ENCODE data around the gene RGS9.

The RGS9 gene

DNA sequence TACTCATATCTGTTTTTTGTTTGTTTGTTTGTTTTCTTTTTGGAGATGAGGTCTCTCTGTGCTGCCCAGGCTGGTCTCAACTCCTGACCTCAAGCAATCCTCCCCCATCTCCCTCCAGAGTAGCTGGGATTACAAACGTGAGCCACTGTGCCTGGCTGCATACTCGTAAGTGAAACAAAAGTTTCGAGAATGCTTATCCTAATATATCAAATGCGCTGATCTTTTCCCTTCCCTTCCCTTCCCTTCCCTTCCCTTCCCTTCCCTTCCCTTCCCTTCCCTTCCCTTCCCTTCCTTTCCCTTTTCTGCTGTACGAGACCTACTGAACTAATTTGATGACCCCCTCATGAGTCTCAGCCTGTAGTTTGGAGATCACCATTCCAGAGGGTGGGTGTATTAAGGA is 122.1 kb downstream of the RGS9 start:
- Histone ChIP-seq H3K9ac (no peak overlapping the region), H3K4me2 (no peak overlapping the region), H3K4me3 (no peak overlapping the region), H4K20me1 (no peaks in the 10 kb centered on the region), H3K36me3 (no peaks in the 10 kb centered on the region), H3K27ac (no peak overlapping the region), H3K9me3 (replicated peaks in 1 of 11) (peaks cover 8 to 23% (median 17%) of the 10 kb centered on the region in 11 experiments; a peak in 20 of 22 replicates), H3K27me3 (no peaks in the 10 kb centered on the region), H3K4me1 (peaks cover 12 to 20% (median 18%) of the 10 kb centered on the region in 10 experiments)
- no peak for TF ChIP-seq Cebpa-rat (IDR thresholded peaks at IDR 0.05)

DNA sequence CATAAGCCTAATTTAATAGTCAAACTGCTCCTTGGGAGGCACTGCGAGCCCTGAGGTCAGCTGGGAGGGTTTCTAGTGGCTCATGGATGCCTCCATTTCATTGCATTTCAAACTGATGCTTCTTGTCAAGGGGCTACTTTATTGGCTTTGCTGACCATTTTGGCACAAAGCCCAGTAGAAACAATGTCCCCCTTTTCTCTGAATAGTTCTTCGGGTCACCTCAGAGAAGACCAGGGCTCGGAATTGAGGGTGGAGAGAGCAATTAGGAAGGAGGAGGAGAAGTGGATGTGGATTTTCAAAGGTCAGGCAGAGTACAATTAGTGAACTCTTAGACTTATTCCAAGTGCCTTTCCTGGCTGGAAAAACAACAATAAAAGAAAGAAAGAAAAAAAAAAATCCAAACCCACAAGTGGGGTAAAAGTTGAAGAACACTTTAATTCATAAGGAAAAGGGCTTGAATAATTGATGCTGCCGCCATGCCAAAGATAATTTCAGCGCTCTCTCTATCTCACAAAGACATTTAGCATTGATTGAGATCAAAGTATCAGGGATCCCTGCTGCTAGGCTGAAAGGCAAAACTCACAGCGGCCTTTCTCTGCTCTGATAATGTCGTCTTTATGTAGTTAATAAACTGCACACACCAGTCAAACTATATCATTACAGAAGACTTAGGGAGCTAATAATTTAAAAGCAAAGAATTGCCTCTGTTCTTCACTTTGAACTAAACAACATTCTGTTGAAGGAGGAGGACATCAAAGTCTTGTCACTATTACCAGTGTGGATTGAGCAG is 122.7 kb downstream of the RGS9 start:
- H3K27me3 ChIP-seq = no peaks in the 10 kb centered on the region
- no peak overlapping the region for H3K27ac ChIP-seq
- no peaks in the 10 kb centered on the region for H4K20me1 ChIP-seq
- no peak for TF ChIP-seq Cebpa-rat (IDR thresholded peaks at IDR 0.05)
- H3K4me1 ChIP-seq = peaks cover 12 to 20% (median 18%) of the 10 kb centered on the region in 10 experiments
- no peaks in the 10 kb centered on the region for H3K36me3 ChIP-seq
- H3K4me3 ChIP-seq = no peak overlapping the region
- H3K9me3 ChIP-seq (replicated peaks in 1 of 11) = peaks cover 8 to 22% (median 16%) of the 10 kb centered on the region in 11 experiments; a peak in 20 of 22 replicates
- H3K4me2 ChIP-seq = no peak overlapping the region
- no peak overlapping the region for H3K9ac ChIP-seq

DNA sequence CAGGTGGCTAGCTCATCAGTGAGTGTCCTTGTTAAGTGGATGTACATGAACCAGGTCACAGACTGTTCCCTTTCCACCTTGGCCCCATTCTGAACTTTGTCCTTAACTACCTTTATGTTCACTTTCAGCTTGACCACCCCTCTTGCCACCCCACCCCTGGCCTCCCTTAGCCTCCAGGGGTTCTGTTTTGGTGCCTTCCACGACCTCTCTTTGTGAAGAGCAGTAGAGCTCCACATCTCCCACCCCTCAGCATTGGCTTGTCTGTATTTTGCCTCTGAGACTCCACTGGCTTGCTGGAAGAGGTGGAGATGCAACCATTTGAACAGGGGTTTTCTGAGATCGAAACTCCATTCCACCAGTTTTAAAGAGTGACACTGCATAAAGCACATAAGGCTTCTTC is 123.5 kb downstream of the RGS9 start:
- Histone ChIP-seq H3K27ac (no peak overlapping the region), H4K20me1 (no peaks in the 10 kb centered on the region), H3K4me3 (no peak overlapping the region), H3K4me2 (no peak overlapping the region), H3K4me1 (peaks cover 12 to 23% (median 19%) of the 10 kb centered on the region in 10 experiments), H3K36me3 (no peaks in the 10 kb centered on the region), H3K9me3 (replicated peaks in 1 of 11) (peaks cover 9 to 19% (median 16%) of the 10 kb centered on the region in 11 experiments; a peak in 20 of 22 replicates), H3K27me3 (no peaks in the 10 kb centered on the region), H3K9ac (no peak overlapping the region)
- no peak for TF ChIP-seq Cebpa-rat (IDR thresholded peaks at IDR 0.05)

DNA sequence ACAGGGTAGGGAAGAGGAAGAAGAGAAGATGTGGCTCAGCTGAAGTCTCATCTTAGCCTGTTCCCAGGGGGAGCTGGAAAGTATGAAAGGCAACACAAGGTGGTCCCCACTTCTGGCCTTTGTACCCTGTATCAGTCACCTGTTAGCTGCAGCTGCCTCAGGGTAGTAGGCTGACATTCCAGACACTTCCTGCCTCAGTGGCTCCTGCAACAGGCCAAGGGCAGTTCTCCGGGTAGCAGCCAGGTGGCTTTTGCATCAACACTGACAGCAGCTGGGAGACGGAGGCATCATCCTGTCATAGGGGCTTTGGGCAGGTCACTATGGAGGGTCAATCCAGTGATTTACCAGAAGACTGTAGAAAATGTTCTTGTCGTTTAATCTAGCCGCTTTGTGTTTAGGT is 124.0 kb downstream of the RGS9 start:
- Histone ChIP-seq H3K9me3 (replicated peaks in 1 of 11) (peaks cover 3 to 19% (median 13%) of the 10 kb centered on the region in 11 experiments; a peak in 20 of 22 replicates), H3K9ac (no peak overlapping the region), H3K36me3 (no peaks in the 10 kb centered on the region), H3K4me2 (peak overlapping the region in 1 of 11 experiments; percentile 80; a peak in 3 of 22 replicates), H4K20me1 (no peaks in the 10 kb centered on the region), H3K4me1 (peaks cover 12 to 26% (median 19%) of the 10 kb centered on the region in 10 experiments), H3K27ac (no peak overlapping the region), H3K4me3 (no peak overlapping the region), H3K27me3 (no peaks in the 10 kb centered on the region)
- no peak for TF ChIP-seq Cebpa-rat (IDR thresholded peaks at IDR 0.05)

GRCh38 chr17:65261682-65262636 is 124.8 kb downstream of the RGS9 start:
- no peak overlapping the region for H3K4me3 ChIP-seq
- no peaks in the 10 kb centered on the region for H3K36me3 ChIP-seq
- TF ChIP-seq Cebpa-rat (IDR thresholded peaks at IDR 0.05) = no peak
- H3K4me1 ChIP-seq = peaks cover 12 to 26% (median 19%) of the 10 kb centered on the region in 10 experiments
- no peak overlapping the region for H3K9ac ChIP-seq
- H3K27ac ChIP-seq = no peak overlapping the region
- no peaks in the 10 kb centered on the region for H4K20me1 ChIP-seq
- peaks cover 3 to 17% (median 10%) of the 10 kb centered on the region in 11 experiments; a peak in 17 of 22 replicates for H3K9me3 ChIP-seq (replicated peaks in 1 of 11)
- peak overlapping the region; percentile 54 to 86 (median 74) for H3K4me2 ChIP-seq
- H3K27me3 ChIP-seq = no peaks in the 10 kb centered on the region

DNA sequence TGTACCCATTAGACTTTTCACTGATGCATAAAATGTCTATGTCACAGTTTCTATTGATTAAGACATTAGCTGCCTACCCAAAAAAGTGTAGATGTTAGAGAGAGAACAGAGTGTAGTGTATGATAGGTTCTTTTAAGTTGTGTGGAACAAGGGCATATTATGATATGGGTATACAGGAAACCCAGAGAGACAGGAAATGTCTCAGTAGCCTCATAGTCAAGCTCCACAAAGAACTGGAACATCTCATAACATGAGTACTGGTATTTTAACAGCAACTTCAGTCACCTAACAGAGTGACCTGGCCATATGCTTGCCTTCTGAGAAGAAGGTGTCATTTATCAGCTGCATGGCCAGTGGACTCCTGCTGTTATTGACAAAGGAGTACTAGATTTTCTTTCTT is 128.1 kb downstream of the RGS9 start:
- Histone ChIP-seq H3K9ac (no peak overlapping the region), H3K4me1 (peaks cover 12 to 26% (median 19%) of the 10 kb centered on the region in 10 experiments), H3K4me3 (no peak overlapping the region)

GRCh38 chr17:65268832-65269231 is 131.7 kb downstream of the RGS9 start:
- Histone ChIP-seq H3K4me1 (peaks cover 0 to 8% (median 0%) of the 10 kb centered on the region in 10 experiments; a peak in 4 of 20 replicates), H3K9ac (no peak overlapping the region), H3K4me2 (no peak overlapping the region), H3K36me3 (no peaks in the 10 kb centered on the region), H3K4me3 (no peak overlapping the region), H3K27ac (no peak overlapping the region), H4K20me1 (no peaks in the 10 kb centered on the region), H3K27me3 (no peaks in the 10 kb centered on the region), H3K9me3 (replicated peaks in 1 of 11) (peaks cover 4 to 23% (median 18%) of the 10 kb centered on the region in 11 experiments; a peak in 18 of 22 replicates)
- TF ChIP-seq Cebpa-rat (IDR thresholded peaks at IDR 0.05) = no peak

More for the DNA sequence above, 128.1 kb downstream of the RGS9 start:
- H4K20me1 ChIP-seq = no peaks in the 10 kb centered on the region
- H3K36me3 ChIP-seq = no peaks in the 10 kb centered on the region
- no peak for TF ChIP-seq Cebpa-rat (IDR thresholded peaks at IDR 0.05)
- H3K27ac ChIP-seq = no peak overlapping the region
- H3K9me3 ChIP-seq (replicated peaks in 1 of 11) = peaks cover 4 to 23% (median 18%) of the 10 kb centered on the region in 11 experiments; a peak in 18 of 22 replicates
- peak overlapping the region in 2 of 11 experiments; percentile 4 to 6; a peak in 2 of 22 replicates for H3K4me2 ChIP-seq
- no peaks in the 10 kb centered on the region for H3K27me3 ChIP-seq

GRCh38 chr17:65270499-65271253 is 133.5 kb downstream of the RGS9 start:
- Histone ChIP-seq H4K20me1 (no peaks in the 10 kb centered on the region), H3K27me3 (no peaks in the 10 kb centered on the region), H3K4me2 (no peak overlapping the region)

More at GRCh38 chr17:65270499-65271253, 133.5 kb downstream of the RGS9 start:
- Histone ChIP-seq H3K27ac (no peak overlapping the region), H3K4me1 (peaks cover 0 to 3% (median 0%) of the 10 kb centered on the region in 10 experiments; a peak in 1 of 20 replicates), H3K9ac (no peak overlapping the region), H3K4me3 (no peak overlapping the region), H3K9me3 (replicated peaks in 1 of 11) (peaks cover 4 to 21% (median 16%) of the 10 kb centered on the region in 11 experiments; a peak in 18 of 22 replicates), H3K36me3 (no peaks in the 10 kb centered on the region)
- TF ChIP-seq Cebpa-rat (IDR thresholded peaks at IDR 0.05) = no peak
